Hindlimb muscle (tissue), 1 donor: Measurements from ENCODE around the gene DNAJC5G. TPM values are rescaled to one million over a fixed set of nuclear protein-coding genes. Genes with fewer than 3 reads are reported as not detected.

Source experiments
- DNase-seq: peaks from one replicate; pipeline ENCODE4 v3.0.0-alpha.2; 2013
- polyA plus RNA-seq: library from polyadenylated mRNA; unstranded; fragments of 120-200 nt; gene quantifications from one replicate; pipeline ENCODE4 v1.2.1, GENCODE V29; 2013; ENCODE audit not compliant: insufficient read length

DNAJC5G gene, protein sequence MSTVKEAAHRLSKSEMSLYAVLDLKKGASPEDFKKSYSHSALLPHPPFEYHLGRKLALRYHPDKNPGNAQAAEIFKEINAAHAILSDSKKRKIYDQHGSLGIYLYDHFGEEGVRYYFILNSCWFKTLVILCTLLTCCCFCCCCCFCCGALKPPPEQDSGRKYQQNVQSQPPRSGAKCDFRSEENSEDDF
- polyA plus RNA-seq = 0.34 TPM

DNA sequence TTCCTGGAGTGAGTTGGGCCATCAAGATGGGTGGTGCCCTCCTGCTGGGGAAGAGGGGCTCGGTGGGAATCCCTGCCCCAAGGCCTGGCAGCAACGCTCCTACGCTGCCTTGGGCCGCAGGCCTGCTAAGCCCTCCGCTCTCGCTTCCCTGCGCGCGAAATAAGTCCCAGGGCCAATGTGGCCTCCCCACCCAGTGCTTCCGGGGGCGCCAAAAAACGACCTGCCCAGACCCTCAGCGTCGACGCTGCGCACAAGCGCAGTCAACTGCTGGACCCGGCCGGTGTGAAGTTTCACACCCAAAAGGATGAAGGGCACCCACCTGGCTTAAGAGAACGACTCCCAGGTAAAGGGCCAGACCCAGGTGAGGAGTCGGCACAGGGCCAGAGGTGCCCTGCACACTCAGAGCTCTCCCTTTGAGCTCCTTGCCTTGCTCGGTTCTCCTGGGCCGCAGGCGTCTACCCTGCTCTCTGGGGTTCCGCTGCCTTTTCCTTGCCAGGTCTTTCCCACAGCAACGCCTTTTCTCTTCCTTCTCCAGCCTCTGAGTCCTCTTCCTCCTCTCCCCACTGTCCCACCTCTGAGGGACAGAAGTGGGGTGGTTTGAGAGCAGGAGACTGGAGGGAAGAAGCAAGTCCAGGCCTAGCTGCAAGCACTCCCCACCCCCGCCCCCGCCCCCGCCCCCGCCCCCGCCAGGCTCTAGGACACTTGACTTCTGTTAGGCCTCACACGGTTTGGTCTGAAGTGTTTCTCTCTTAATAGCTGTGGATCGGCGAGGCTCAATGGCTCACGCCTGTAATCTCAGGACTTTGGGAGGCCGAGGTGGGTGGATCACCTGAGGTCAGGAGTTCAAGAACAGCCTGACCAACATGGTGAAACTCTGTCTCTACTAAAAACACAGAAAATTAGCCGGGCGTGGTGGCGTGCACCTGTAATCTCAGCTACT is at the start of gene DNAJC5G:
DNAJC5G (plus strand) TSS at position 223 of the 940 bp plus-strand sequence. CDS start 1,296 bp downstream, outside the sequence.
- no peak for DNase-seq

DNA sequence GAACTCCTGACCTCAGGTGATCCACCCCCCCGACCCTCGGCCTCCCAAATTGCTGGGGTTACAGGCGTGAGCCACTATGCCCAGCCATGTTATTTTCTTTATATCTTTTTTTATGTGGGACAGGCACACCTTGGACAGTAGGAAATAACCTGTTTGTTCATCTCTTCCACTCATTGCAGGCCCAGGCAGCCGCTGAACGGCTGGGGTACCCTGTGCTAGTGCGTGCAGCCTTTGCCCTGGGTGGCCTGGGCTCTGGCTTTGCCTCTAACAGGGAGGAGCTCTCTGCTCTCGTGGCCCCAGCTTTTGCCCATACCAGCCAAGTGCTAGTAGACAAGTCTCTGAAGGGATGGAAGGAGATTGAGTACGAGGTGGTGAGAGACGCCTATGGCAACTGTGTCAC is 49.7 kb upstream of the DNAJC5G start:
- DNase-seq = no peak

DNA sequence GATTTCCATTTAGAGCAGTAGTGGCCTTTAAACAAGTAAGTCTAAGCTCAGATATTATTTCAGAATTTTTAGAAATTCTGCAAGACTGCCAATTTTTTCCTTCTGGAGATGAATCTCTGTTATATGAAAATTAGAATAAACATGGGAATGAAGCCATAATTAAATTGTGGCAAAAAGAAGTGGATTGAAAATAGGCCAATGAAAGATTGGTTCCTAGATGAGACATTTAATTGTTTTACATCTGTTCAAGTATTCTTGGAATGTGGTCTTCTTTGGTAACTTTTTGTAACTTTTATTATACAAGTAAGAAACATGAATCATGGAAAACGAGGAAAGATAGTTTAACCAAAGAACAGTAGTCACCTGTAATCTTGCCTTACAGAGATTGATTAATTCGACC is 47.7 kb upstream of the DNAJC5G start:
- DNase-seq = no peak

DNA sequence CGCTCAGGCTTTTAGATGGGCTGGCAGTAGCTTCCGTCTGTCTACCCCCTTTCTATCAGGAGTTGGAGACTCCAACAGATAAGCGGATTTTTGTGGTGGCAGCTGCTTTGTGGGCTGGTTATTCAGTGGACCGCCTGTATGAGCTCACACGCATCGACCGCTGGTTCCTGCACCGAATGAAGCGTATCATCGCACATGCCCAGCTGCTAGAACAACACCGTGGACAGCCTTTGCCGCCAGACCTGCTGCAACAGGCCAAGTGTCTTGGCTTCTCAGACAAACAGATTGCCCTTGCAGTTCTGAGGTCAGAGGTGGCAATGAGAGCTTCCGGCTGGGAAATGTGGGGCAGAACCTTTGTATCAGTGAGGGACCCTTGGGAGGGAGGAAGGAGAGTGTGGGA is 43.3 kb upstream of the DNAJC5G start:
- DNase-seq = no peak

DNA sequence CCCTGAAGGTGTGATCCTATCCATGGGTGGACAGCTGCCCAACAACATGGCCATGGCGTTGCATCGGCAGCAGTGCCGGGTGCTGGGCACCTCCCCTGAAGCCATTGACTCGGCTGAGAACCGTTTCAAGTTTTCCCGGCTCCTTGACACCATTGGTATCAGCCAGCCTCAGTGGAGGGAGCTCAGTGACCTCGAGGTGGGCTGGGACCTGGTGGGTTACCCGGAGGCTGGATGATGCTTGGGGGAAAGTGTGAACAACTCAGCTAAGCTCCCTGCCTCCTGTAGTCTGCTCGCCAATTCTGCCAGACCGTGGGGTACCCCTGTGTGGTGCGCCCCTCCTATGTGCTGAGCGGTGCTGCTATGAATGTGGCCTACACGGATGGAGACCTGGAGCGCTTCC is 41.9 kb upstream of the DNAJC5G start:
- DNase-seq = no peak

DNA sequence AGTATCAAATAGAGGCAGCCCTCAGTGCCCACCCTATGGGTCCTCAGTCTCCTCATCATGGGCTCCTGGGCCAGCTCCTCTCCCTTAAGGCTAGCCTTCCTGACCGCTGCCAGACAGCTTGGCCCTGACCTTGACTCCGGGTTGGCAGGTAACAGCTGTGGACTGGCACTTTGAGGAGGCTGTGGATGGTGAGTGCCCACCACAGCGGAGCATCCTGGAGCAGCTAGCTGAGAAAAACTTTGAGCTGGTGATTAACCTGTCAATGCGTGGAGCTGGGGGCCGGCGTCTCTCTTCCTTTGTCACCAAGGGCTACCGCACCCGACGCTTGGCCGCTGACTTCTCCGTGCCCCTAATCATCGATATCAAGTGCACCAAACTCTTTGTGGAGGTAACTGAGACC is 39.1 kb upstream of the DNAJC5G start:
- no peak for DNase-seq

DNA sequence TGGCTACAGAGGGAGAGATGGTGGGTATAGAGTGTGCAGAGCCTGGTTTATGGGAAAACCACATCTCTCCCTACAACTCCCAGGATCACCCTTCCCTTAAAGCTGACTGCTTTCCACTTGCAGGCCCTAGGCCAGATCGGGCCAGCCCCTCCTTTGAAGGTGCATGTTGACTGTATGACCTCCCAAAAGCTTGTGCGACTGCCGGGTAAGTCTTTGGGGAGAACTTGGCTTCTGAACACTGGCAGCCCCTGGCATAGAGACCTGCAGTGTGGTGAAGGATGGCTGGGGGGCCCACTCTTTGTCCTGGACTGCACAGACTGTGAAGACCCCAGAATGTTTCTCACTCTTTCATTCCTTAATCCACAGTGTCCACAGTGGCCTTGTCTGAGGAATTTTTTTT is 38.6 kb upstream of the DNAJC5G start:
- DNase-seq = no peak

DNA sequence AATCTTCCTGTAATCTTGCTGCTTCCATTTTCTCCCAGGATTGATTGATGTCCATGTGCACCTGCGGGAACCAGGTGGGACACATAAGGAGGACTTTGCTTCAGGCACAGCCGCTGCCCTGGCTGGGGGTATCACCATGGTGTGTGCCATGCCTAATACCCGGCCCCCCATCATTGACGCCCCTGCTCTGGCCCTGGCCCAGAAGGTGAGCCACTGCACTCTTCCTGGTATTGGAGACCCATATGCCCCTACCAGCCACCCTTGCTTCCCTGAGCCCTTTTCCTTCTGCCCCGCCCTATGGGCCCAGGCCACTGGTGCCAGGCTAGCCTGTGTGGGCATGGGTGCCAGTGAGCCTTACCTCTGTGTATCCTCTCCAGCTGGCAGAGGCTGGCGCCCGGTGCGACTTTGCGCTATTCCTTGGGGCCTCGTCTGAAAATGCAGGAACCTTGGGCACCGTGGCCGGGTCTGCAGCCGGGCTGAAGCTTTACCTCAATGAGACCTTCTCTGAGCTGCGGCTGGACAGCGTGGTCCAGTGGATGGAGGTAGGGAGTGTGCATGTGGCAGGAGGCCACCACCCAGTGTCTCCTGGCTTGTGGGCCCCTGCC is 37.8 kb upstream of the DNAJC5G start:
- no peak for DNase-seq

DNA sequence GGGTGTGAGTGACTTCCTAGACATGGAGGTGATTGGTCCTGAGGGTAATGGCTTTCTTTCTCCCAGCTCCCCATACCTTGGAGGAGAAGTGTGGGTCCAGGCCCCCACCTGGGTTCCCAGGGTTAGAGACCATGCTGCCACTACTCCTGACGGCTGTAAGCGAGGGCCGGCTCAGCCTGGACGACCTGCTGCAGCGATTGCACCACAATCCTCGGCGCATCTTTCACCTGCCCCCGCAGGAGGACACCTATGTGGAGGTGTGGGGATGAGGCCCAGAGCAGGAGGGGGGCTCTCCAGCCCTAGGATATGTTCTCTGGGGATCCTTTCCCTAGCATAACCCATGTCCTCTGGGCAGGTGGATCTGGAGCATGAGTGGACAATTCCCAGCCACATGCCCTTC is 36.3 kb upstream of the DNAJC5G start:
- DNase-seq = no peak

DNA sequence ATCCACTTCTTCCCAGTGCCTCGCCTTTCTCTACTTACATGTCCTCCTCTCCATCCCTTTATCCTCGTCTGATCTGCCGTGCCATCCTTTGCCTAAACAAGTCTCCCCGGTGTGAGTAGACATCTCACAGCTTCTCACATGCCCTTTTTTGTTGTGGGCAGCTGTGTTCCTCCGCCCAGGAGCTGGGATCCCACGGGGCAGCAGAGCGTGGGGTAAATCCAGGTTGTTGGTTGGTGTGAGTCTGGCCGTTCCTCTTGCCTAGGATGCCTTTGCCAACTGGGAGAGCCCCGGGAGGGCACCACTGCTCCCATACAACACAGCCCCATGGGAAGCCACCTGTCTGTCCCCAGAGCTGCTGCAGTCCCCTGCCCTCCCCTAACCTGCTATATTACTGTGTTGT is 34.8 kb upstream of the DNAJC5G start:
- DNase-seq = no peak

DNA sequence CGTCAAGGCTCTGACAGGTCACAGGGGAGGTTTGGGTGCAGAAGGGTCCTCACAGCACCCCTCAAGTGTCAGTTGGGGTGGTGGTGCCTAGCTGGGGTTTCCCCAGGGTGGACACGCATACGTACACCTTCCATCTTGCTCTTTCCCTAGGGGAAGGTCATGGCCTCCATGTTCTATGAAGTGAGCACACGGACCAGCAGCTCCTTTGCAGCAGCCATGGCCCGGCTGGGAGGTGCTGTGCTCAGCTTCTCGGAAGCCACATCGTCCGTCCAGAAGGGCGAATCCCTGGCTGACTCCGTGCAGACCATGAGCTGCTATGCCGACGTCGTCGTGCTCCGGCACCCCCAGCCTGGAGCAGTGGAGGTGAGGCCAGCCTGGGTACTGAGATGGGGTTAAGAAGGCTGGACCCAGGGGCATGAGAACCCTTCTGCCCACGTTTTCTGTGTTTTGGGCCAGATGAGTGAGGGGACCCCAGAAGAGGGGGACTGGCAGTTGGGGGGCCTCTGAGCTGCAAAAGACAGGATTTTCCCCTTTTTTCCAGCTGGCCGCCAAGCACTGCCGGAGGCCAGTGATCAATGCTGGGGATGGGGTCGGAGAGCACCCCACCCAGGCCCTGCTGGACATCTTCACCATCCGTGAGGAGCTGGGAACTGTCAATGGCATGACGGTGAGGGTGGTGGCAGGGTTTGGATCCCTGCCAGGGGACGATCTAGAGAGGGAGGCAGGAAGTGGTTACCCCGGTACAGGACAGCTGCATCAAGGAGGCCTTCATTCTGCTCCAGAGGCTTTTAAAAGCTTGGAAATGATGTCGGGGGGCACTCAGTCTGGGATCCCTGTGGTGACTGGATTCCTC is 33.2 kb upstream of the DNAJC5G start:
- DNase-seq = no peak

DNA sequence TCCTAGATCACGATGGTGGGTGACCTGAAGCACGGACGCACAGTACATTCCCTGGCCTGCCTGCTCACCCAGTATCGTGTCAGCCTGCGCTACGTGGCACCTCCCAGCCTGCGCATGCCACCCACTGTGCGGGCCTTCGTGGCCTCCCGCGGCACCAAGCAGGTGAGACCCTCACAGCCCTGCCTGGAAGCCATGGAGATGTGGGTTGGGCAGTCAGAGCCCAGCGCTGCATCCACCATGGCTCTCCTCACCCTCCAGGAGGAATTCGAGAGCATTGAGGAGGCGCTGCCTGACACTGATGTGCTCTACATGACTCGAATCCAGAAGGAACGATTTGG is 32.6 kb upstream of the DNAJC5G start:
- DNase-seq = no peak

DNA sequence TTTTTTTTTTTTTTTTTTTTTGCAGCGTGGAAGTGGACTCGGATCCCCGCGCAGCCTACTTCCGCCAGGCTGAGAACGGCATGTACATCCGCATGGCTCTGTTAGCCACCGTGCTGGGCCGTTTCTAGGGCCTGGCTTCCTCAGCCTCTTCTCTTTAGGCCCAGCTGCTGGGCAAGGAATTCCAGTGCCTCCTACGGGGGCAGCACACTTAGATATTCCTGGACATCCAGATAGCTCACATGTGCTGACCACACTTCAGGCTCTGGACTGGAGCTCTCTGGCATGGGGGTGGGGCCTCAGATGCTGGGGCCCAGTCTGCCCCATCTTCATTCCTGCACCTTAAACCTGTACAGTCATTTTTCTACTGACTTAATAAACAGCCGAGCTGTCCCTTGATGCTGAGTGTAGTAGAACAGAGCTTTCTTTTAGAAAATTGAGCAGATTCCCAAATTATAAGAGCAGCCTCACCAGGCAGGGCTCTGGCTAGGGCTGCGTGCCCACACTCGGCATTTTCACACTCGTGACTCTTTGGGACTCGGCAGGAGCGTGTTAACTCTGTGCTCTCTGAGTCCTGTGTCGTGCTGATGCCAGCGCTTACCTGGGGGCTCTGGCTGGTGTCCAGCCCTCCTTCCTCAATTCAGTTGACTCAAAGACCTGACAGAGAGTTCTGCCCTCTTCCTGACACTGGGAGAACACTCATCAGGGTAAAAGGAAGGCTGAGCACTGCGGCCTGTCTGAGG is 31.7 kb upstream of the DNAJC5G start:
- DNase-seq = no peak

DNA sequence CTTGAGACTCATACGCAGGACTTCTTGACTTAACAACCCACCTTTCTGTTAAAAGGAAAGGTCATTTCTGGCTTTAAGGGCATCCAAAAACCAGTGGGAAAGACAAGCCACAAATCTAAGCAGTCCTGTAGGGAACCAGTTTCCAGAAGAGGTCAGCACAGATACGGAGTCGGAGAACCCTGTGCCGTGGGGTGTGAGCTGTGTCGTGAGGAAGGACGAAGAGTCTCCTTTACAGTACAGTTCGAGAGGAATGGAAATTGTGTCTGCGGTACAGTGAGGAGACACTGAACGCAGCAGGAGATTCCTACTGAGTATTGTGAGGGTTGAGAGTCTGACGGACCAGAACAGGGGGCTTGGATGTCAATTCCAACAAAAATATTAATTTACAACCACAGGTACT is 30.1 kb upstream of the DNAJC5G start:
- DNase-seq = no peak

DNA sequence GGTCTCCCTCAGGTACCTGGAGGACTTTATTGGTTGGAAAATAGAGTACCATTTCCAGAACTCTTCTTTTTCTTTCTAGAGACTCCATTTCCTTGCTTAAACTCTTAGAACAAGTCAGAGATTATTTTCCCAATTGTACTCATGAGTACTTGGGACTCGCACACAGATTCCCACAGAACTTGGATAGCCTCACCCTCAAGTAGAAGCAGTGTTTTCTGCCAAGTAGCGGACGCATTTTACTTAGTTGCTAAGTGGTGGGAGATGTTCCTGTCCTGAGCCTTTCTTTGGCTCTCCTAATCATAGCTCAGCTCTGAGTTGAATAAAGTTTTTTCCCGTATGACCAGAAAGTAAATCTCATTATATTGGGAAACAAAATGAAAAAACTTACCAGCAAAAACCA is 29.6 kb upstream of the DNAJC5G start:
- DNase-seq = peak; percentile 47

DNA sequence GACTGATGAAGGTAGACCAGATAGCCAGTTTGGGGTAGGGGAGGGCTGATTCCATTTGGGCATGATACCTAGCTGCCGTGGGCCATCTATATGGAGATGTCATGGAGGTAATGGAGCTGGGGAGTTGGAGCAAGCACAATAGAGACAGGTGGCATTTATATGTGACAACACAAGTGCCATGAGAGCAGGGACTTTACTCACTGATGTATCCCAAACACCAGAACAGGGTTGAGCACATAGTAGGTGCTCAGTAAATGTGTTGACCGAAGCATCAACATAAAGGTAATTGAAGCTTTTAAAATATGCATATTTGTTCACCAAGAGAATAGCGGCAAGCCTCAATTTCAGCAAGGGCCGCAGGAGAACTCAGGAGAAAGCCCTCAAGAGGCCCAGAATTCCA is 27.3 kb upstream of the DNAJC5G start:
- DNase-seq = no peak

DNA sequence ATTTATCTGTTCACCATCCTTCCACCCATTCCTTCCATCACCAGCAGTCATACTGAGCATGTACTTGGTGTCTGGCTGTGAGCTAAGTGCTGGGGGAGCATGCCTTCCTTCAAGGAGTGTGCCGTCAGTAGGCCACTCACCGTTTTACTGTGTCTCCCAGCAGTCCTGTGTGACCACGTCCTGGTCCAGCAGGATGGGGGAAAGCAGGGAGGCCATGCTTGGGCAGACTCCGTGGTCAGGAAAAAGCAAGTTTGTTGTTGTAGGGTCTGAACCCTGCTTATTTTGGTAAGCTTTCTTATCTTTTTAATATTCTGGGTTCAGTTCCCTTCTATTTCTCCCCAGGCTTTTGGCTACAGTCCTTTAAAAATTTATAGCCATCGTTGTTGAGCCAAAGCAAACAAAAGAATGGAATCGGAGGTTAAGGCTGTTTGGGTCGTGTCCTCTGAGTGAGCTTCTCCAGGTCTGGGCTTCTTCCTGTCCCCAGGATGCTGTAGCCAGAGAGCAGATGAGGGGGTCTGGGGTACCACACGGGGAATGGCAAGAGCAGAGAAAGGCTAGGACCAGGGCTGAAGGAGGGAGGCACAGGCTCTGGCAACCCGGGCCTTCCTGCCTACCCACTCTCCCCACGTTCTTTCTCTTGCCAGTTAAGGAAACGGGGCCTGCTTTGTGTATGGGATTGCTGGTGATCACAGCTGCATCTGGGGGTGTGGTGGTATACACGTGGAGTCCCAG is 25.9 kb upstream of the DNAJC5G start:
- DNase-seq = no peak

DNA sequence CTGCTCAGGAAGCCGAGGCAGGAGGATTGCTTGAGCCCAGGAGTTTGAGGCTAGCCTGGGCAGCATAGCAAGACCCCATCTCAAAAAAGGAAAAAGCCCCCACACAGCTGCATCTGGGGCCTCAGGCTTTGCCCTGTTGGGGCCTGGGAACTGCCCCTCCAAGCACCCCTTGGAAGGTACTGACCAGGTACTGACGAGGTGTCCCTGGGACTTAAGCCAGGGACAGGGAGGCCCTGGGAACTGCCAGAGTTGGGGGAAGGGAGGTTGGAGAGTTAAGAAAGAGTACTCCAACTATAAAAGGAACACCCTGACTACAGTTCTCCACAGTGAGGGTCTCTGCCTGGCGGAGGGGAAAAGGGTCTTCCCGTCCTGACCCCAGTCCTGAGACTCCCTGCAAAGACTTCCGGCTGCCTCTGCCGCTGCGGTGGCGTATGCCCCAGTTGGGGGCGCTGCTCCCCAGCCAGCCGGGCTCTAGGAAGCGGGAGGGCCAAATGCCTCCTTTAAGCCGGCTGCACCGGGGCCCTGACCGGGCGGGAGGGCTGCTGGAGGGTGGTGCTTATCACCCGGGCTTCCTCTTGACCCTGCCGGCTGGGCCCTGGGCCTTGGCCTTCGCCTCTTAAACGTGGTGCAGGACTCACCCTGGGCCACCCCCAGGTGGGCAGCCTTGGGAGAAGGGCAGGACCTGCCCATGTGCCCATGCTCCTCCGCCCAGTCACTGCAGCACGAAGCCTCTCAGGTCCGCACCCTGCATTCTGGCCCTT is 25.2 kb upstream of the DNAJC5G start:
- no peak for DNase-seq

DNA sequence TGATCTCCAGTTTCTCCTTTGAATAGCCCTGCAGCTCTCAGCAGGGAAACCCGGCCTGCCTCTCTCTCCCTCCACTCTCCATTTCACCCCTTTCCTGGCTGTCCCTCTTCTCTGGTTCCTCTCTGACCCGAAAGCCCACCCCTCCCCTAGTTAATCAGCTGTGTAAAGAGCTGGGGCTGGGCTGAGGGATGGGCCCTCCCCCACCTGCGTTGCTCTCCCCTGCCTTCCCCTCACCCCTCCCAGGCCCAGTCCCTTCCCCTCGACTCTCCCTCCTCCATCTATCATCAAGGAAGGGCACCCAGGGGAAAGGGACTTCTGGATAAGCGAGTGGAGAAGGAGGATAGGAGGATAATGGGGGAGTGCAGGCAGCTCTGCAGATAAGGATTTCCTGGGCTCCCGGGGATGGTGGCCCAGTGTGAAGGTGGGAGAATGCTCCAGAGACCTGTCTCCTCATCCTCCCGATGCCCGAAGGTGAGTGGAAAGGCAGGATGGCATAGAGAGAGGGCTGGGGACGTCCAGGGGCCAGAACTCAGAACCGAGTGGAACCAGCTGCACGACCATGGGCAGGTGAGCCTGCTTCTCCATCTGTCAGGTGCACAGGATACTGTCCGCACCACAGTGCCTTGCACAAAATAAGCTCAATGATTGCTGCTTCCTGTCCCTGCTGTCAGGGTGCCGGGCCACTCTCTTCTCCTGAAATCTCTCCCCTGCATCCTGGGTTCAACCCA is 24.4 kb upstream of the DNAJC5G start:
- no peak for DNase-seq

DNA sequence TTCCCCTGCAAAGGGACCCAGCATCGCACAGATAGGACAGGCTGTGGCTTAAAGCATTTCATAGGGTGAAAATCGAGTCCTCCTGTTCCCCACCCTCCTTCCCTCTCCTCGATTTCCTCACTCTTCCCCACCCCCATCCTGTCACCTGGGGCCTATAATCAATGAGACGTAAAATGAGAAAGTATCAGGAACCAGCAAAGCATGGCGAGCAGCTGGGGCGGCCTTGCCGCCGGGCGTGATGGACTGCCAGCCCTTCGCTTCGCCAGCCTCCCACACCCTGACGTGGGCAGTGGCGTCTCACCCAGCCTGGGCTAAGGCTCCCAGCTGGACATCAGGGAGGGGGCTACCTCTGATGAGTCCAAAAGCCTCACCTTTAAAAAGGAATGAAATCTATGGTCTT is 23.5 kb upstream of the DNAJC5G start:
- no peak for DNase-seq
